Measurements from ENCODE around the gene PSAT1.

DNA sequence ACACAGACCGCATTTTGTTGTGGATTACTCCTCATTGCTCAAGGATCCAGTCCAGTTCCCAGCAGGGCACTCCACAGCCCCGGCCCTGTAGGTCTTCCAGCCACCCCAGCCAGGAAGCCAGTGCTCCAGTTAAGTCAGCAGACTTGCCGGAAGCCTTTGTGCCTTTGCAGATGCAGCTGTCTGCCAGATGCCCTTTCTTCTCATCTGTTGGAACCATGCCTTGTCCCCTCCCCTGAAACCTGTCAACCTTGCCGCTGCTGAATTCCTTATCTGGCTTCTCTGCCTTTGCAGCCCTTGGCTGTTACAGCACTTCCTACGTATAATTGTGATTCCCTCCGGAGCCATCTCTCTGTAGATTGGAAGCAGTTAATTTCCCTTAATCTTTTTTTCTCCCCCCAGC is 28.4 kb downstream of the PSAT1 start:
- TF ChIP-seq POLR2AphosphoS5 (IDR thresholded peaks at IDR 0.05; ENCODE audit: borderline replicate concordance, low read depth, low read length) (0 out of 2 replicates have a peak, but pooled peaks have one; percentile 38), EZH2 (IDR thresholded peaks at IDR 0.05) (no peak)
